H9 (cell line): Measurements from ENCODE around the gene GTF3A. TPM values are rescaled to one million over a fixed set of nuclear protein-coding genes. Genes with fewer than 3 reads are reported as not detected.

ENCODE experiments used
- DNase-seq: peaks from one replicate; pipeline ENCODE4 v3.0.0-alpha.2; 2017
- H2AFZ ChIP-seq: one replicate; pipeline ENCODE4 v1.6.1; 2013; ENCODE audit warnings: mild to moderate bottlenecking, low read length, control low read depth, moderate library complexity
- H2AK5ac ChIP-seq: 2 replicates; pipeline ENCODE4 v1.6.1; 2013; ENCODE audit warnings: low read length, control low read depth, mixed read lengths; ENCODE audit not compliant: insufficient read length
- H2BK120ac ChIP-seq: one replicate; pipeline ENCODE4 v1.6.1; 2013; ENCODE audit warnings: low read depth, mild to moderate bottlenecking, low read length, control low read depth, inconsistent platforms; ENCODE audit not compliant: poor library complexity, severe bottlenecking
- H2BK12ac ChIP-seq: 2 replicates; pipeline ENCODE4 v1.6.1; 2013; ENCODE audit warnings: low read length, control low read depth, mixed read lengths, low read depth; ENCODE audit not compliant: insufficient read length
- H2BK15ac ChIP-seq: 2 replicates; pipeline ENCODE4 v1.6.1; 2013; ENCODE audit warnings: low read depth, low read length, control low read depth
- H2BK20ac ChIP-seq: one replicate; pipeline ENCODE4 v1.6.1; 2013; ENCODE audit warnings: low read depth, mild to moderate bottlenecking, low read length, control low read depth, inconsistent platforms; ENCODE audit not compliant: poor library complexity, severe bottlenecking
- H2BK5ac ChIP-seq: 2 replicates; pipeline ENCODE4 v1.6.1; 2013; ENCODE audit warnings: low read length, control low read depth, mixed read lengths; ENCODE audit not compliant: insufficient read length
- H3K14ac ChIP-seq: 2 replicates; pipeline ENCODE4 v1.6.1; 2013; ENCODE audit warnings: low read length, control low read depth; ENCODE audit not compliant: insufficient read depth
- H3K18ac ChIP-seq: 2 replicates; pipeline ENCODE4 v1.6.1; 2013; ENCODE audit warnings: low read depth, mild to moderate bottlenecking, mixed read lengths, low read length, control low read depth; ENCODE audit not compliant: insufficient read length
- H3K23ac ChIP-seq: 2 replicates; pipeline ENCODE4 v1.6.1; 2013; ENCODE audit warnings: low read length, control low read depth, mixed read lengths, low read depth; ENCODE audit not compliant: insufficient read length
- H3K23me2 ChIP-seq: 2 replicates; pipeline ENCODE4 v1.6.1; 2013; ENCODE audit warnings: low read depth, mild to moderate bottlenecking, mixed read lengths, low read length, control low read depth; ENCODE audit not compliant: insufficient read length, poor library complexity, severe bottlenecking
- H3K27ac ChIP-seq: 2 replicates; pipeline ENCODE4 v1.5.1; 2013; ENCODE audit warnings: low read length, control low read depth, mixed read lengths, low read depth; ENCODE audit not compliant: insufficient read length
- H3K27me3 ChIP-seq: 2 replicates; pipeline ENCODE4 v1.6.1; 2013; ENCODE audit warnings: low read length, control low read depth, inconsistent platforms; ENCODE audit not compliant: insufficient read depth
- H3K4ac ChIP-seq: 2 replicates; pipeline ENCODE4 v1.6.1; 2013; ENCODE audit warnings: low read depth, mild to moderate bottlenecking, control low read depth, inconsistent platforms, low read length, moderate library complexity
- H3K4me1 ChIP-seq: 2 replicates; pipeline ENCODE4 v1.6.1; 2013; ENCODE audit warnings: low read length, control low read depth, inconsistent platforms; ENCODE audit not compliant: insufficient read depth
- H3K4me2 ChIP-seq: 2 replicates; pipeline ENCODE4 v1.6.1; 2013; ENCODE audit warnings: low read length, control low read depth, mixed read lengths; ENCODE audit not compliant: insufficient read length, insufficient read depth
- H3K56ac ChIP-seq: 2 replicates; pipeline ENCODE4 v1.6.1; 2013; ENCODE audit warnings: low read depth, mild to moderate bottlenecking, mixed read lengths, low read length, control low read depth; ENCODE audit not compliant: insufficient read length
- H3K79me1 ChIP-seq: 2 replicates; pipeline ENCODE4 v1.6.1; 2013; ENCODE audit warnings: low read depth, mild to moderate bottlenecking, moderate library complexity, low read length, control low read depth, inconsistent platforms; ENCODE audit not compliant: insufficient read depth, poor library complexity, severe bottlenecking
- H3K79me2 ChIP-seq: 2 replicates; pipeline ENCODE4 v1.6.1; 2013; ENCODE audit warnings: low read length, control low read depth, inconsistent platforms; ENCODE audit not compliant: insufficient read depth
- H3K9ac ChIP-seq: 2 replicates; pipeline ENCODE4 v1.6.1; 2013; ENCODE audit warnings: low read length, control low read depth, mixed read lengths; ENCODE audit not compliant: insufficient read length; ENCODE audit errors: extremely low read depth
- H3K9me3 ChIP-seq: one replicate; pipeline ENCODE4 v1.6.1; 2013; ENCODE audit warnings: low read depth, low read length, inconsistent platforms; ENCODE audit not compliant: control insufficient read depth
- H3T11ph ChIP-seq: one replicate; pipeline ENCODE4 v1.6.1; 2013; ENCODE audit warnings: mild to moderate bottlenecking, low read length, control low read depth, inconsistent platforms
- H4K20me1 ChIP-seq: one replicate; pipeline ENCODE4 v1.6.1; 2013; ENCODE audit not compliant: control insufficient read depth, insufficient read length, insufficient read depth
- H4K5ac ChIP-seq: 2 replicates; pipeline ENCODE4 v1.6.1; 2013; ENCODE audit warnings: low read depth, mild to moderate bottlenecking, mixed read lengths, low read length, control low read depth; ENCODE audit not compliant: insufficient read length
- H4K8ac ChIP-seq: replicated peaks from 2 replicates; pipeline ENCODE4 v1.6.1; 2013; ENCODE audit warnings: low read length, control low read depth, mixed read lengths, low read depth; ENCODE audit not compliant: insufficient read length
- H4K91ac ChIP-seq: 2 replicates; pipeline ENCODE4 v1.6.1; 2013; ENCODE audit warnings: low read depth, mild to moderate bottlenecking, moderate library complexity, mixed read lengths, low read length, control low read depth; ENCODE audit not compliant: insufficient read length
- H3K27ac Mint-ChIP-seq, 3 experiments: 2 replicates in 2 of 3; 3 replicates in 1 of 3; pipeline ENCODE4 v1.8.0; 2020 to 2021; ENCODE audit warnings: mixed read lengths in 3 of 3, mild to moderate bottlenecking in 1 of 3, moderate library complexity in 1 of 3
- H3K27me3 Mint-ChIP-seq: 2 replicates; pipeline ENCODE4 v1.8.0; 2021; ENCODE audit warnings: low read depth, mild to moderate bottlenecking, moderate library complexity, mixed read lengths
- H3K36me3 Mint-ChIP-seq, 3 experiments: 2 replicates in 2 of 3; 3 replicates in 1 of 3; pipeline ENCODE4 v1.8.0; 2020 to 2021; ENCODE audit warnings: low read depth in 3 of 3, mixed read lengths in 3 of 3; ENCODE audit not compliant: insufficient read depth in 1 of 3
- H3K4me1 Mint-ChIP-seq, 2 experiments: 2 replicates each; pipeline ENCODE4 v1.8.0; 2020; ENCODE audit warnings: mixed read lengths in 2 of 2
- H3K4me3 Mint-ChIP-seq, 2 experiments: 2 replicates in 1 of 2; 3 replicates in 1 of 2; pipeline ENCODE4 v1.8.0; 2020 to 2021; ENCODE audit warnings: mild to moderate bottlenecking in 2 of 2, mixed read lengths in 2 of 2, moderate library complexity in 1 of 2
- H3K9me3 Mint-ChIP-seq, 2 experiments: 2 replicates in 1 of 2; 3 replicates in 1 of 2; pipeline ENCODE4 v1.8.0; 2020; ENCODE audit warnings: mild to moderate bottlenecking in 2 of 2, mixed read lengths in 2 of 2, moderate library complexity in 1 of 2
- WGBS: extraction: QIAGEN DNeasy Blood & Tissue Kit; methylation state at CpG from one replicate; pipeline ENCODE4 v1.1.7; 2013; ENCODE audit warnings: missing lambda C conversion rate, low lambda C conversion rate, mixed read lengths; ENCODE audit not compliant: insufficient read length; ENCODE audit errors: extremely low coverage; 5-methylcytosine and 5-hydroxymethylcytosine counted together
- total RNA-seq: library from RNA; stranded (reverse); gene quantifications from 2 replicates; pipeline ENCODE4 v1.2.1, GENCODE V29; 2021
- TF ChIP-seq, protein P1 (sequence below): fragments of 200-600 bp; sonication (generic); conservative IDR thresholded peaks from 3 replicates; pipeline ENCODE4 v1.8.0; 2021; ENCODE audit warnings: antibody characterized with exemption, mild to moderate bottlenecking

The GTF3A gene
- total RNA-seq, 1 experiment from 2014 or later = 70.0 TPM

- DNase-seq = peak; percentile 70
- H2BK120ac ChIP-seq = no peak overlapping the region
- H4K91ac ChIP-seq = no peak overlapping the region
- no peak overlapping the region for H3K56ac ChIP-seq
- Mint-ChIP-seq H3K4me3 (peak overlapping the region; percentile 75), H3K36me3 (peaks cover 13 to 35% (median 29%) of the 10 kb centered on the region in 3 experiments; a peak in 6 of 7 replicates), H3K27ac (peak overlapping the region in 2 of 3 experiments; percentile 0 to 14; a peak in 3 of 7 replicates), H3K4me1 (peaks cover 22 to 26% of the 10 kb centered on the region in 2 experiments), H3K9me3 (no peaks in the 10 kb centered on the region), H3K27me3 (peaks cover 23% of the 10 kb centered on the region)
- H2AFZ ChIP-seq = no peak overlapping the region
- H3K79me1 ChIP-seq = no peaks in the 10 kb centered on the region
- no peak overlapping the region for H3K18ac ChIP-seq
- H3K79me2 ChIP-seq = no peaks in the 10 kb centered on the region; the same call in 1 of the 2 replicates
- H3K4me1 ChIP-seq = no peaks in the 10 kb centered on the region; the same call in 1 of the 2 replicates
- peaks cover 16% of the 10 kb centered on the region for H3K23me2 ChIP-seq
- H3K9me3 ChIP-seq = no peaks in the 10 kb centered on the region
- no peak overlapping the region for H3K4ac ChIP-seq
- no peak overlapping the region for H3T11ph ChIP-seq
- no peaks in the 10 kb centered on the region for H4K20me1 ChIP-seq
- H2BK20ac ChIP-seq = no peak overlapping the region
- peak overlapping the region; percentile 50 for H3K4me2 ChIP-seq
- H2BK15ac ChIP-seq = no peak overlapping the region
- no peak overlapping the region for H4K8ac ChIP-seq
- no CpG with 5 or more reads among the region's 17 CpGs for WGBS
- H2AK5ac ChIP-seq = no peak overlapping the region
- H3K14ac ChIP-seq = no peak overlapping the region
- H2BK12ac ChIP-seq = no peak overlapping the region
- H4K5ac ChIP-seq = no peak overlapping the region
- H2BK5ac ChIP-seq = no peak overlapping the region
- H3K9ac ChIP-seq = peak overlapping the region; percentile 1
- TF ChIP-seq, protein P1, sequence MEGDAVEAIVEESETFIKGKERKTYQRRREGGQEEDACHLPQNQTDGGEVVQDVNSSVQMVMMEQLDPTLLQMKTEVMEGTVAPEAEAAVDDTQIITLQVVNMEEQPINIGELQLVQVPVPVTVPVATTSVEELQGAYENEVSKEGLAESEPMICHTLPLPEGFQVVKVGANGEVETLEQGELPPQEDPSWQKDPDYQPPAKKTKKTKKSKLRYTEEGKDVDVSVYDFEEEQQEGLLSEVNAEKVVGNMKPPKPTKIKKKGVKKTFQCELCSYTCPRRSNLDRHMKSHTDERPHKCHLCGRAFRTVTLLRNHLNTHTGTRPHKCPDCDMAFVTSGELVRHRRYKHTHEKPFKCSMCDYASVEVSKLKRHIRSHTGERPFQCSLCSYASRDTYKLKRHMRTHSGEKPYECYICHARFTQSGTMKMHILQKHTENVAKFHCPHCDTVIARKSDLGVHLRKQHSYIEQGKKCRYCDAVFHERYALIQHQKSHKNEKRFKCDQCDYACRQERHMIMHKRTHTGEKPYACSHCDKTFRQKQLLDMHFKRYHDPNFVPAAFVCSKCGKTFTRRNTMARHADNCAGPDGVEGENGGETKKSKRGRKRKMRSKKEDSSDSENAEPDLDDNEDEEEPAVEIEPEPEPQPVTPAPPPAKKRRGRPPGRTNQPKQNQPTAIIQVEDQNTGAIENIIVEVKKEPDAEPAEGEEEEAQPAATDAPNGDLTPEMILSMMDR = peak; percentile 62
- no peak overlapping the region for H3K27ac ChIP-seq
- no peak overlapping the region for H3K23ac ChIP-seq
- no peaks in the 10 kb centered on the region; the same call in 1 of the 2 replicates for H3K27me3 ChIP-seq
These were observed 1.7 kb downstream of the GTF3A start for GRCh38 chr13:27425918-27426630.
